Stomach (tissue), 9 donors: ENCODE results near the gene KCNN4. TPM values are rescaled to one million over a fixed set of nuclear protein-coding genes. Genes with fewer than 3 reads are reported as not detected.

Experiments
- DNase-seq, 2 donors: peaks; one replicate each; pipeline versions ENCODE4 v3.0.0 to v3.0.0-alpha.2; 2013 to 2019
- H3K27ac ChIP-seq, 5 donors: fragments of 200-600 bp in 4 of 5; sonication (generic) in 4 of 5; one replicate each; pipeline ENCODE4 v1.5.1; 2013 to 2019; ENCODE audit warnings: mild to moderate bottlenecking in 1 of 5, moderate library complexity in 1 of 5
- H3K27me3 ChIP-seq, 3 donors: fragments of 200-600 bp; sonication (generic); one replicate each; pipeline ENCODE4 v1.5.1; 2017 to 2019; ENCODE audit warnings: mixed run types in 1 of 3
- H3K36me3 ChIP-seq, 4 donors: fragments of 200-600 bp; sonication (generic); 1 replicate in 3 of 4; 2 replicates in 1 of 4; pipeline ENCODE4 v1.5.1; 2016 to 2019
- H3K4me1 ChIP-seq, 4 donors: fragments of 200-600 bp; sonication (generic); one replicate each; pipeline ENCODE4 v1.5.1; 2016 to 2019
- H3K4me3 ChIP-seq, 4 donors: fragments of 200-600 bp; sonication (generic) in 3 of 4; one replicate each; pipeline ENCODE4 v1.5.1; 2016 to 2019; ENCODE audit warnings: mild to moderate bottlenecking in 1 of 4
- H3K9me3 ChIP-seq, 4 donors: fragments of 200-600 bp; sonication (generic); one replicate each; pipeline ENCODE4 v1.5.1; 2016 to 2019
- CTCF ChIP-seq, 7 experiments: fragments of 450-650 bp in 4 of 7; fragments of 200-600 bp in 3 of 7; sonication (generic) in 3 of 7; IDR thresholded peaks; one replicate each; pipeline ENCODE4 v1.5.1; 2016 to 2019; ENCODE audit warnings: antibody characterized with exemption in 7 of 7, control low read depth in 2 of 7, mild to moderate bottlenecking in 1 of 7
- EP300 ChIP-seq: sonication (generic); formaldehyde crosslinking; IDR thresholded peaks from one replicate; pipeline ENCODE4 v1.6.1; 2017; ENCODE audit warnings: antibody characterized with exemption
- POLR2A ChIP-seq, 4 donors: fragments of 450-650 bp; IDR thresholded peaks; one replicate each; pipeline ENCODE4 v1.6.1; 2016; ENCODE audit warnings: antibody characterized with exemption in 4 of 4, control low read depth in 2 of 4, mild to moderate bottlenecking in 1 of 4, moderate library complexity in 1 of 4
- POLR2AphosphoS5 ChIP-seq, 3 donors: sonication (generic); formaldehyde crosslinking; IDR thresholded peaks; one replicate each; pipeline ENCODE4 v1.6.1; 2016; ENCODE audit warnings: antibody characterized with exemption in 3 of 3
- WGBS, 5 donors: extraction: QIAGEN DNeasy Blood & Tissue Kit in 3 of 5; methylation state at CpG; one replicate each; pipeline versions ENCODE4 v1.1.5 to v1.1.7; 2013 to 2018; 5-methylcytosine and 5-hydroxymethylcytosine counted together
- intact Hi-C: fragments of 100-400 bp; cut with DNase I; formaldehyde crosslinking; loops from one replicate; pipeline ENCODE4 v1.15.1; 2023; ENCODE audit warnings: low total_unique reads
- polyA plus RNA-seq, 3 donors: library from polyadenylated mRNA; stranded (reverse); fragments of 200-250 nt; gene quantifications; one replicate each; pipeline ENCODE4 v1.2.3, GENCODE V29; 2013
- total RNA-seq, 5 donors: library from RNA; depleted of rRNA; stranded (reverse); fragments of >200 nt; gene quantifications; one replicate each; pipeline versions ENCODE4 v1.1.0 to v1.2.3, GENCODE V29; 2014 to 2016
- donor health status: healthy with polysubstance abuse.
- donor health status: Bipolar disorder and iron deficiency.
- donor health status: healthy.

Gene KCNN4
- total and polyA plus RNA-seq, 8 donors, result 3.1 to 222 (median 17.4) TPM

GRCh38 chr19:43751466-43752220 lies 29.1 kb downstream of the KCNN4 start:
- TF ChIP-seq POLR2A (IDR thresholded peaks at IDR 0.05), result no peak
- no peak for TF ChIP-seq CTCF (IDR thresholded peaks at IDR 0.05)
- no peak for TF ChIP-seq EP300
- TF ChIP-seq POLR2AphosphoS5 (IDR thresholded peaks at IDR 0.05), result no peak
- H3K27me3 ChIP-seq, result no peaks in the 10 kb centered on the region
- 80 to 86% (median 82%) methylated on average over 4 of the region's 4 CpGs for WGBS, 5 donors
- H3K36me3 ChIP-seq, result peaks cover 39 to 54% (median 52%) of the 10 kb centered on the region in 4 donors
- H3K27ac ChIP-seq, result peak overlapping the region in 1 of 5 donors; percentile 99
- no peak overlapping the region for H3K4me3 ChIP-seq
- no peaks in the 10 kb centered on the region for H3K9me3 ChIP-seq
- no peak for DNase-seq
- intact Hi-C loops, result no loop called here
- peaks cover 26 to 46% (median 37%) of the 10 kb centered on the region in 4 donors for H3K4me1 ChIP-seq

GRCh38 chr19:43749898-43750297 lies 30.9 kb downstream of the KCNN4 start:
- no peak for DNase-seq
- intact Hi-C loops, result loop anchor here (5.0 kb wide), 1 partner anchor 32 kb away; the partner anchor contains the start of gene KCNN4
- 90 to 100% (median 95%) methylated on average over 1 of the region's 1 CpG for WGBS, 5 donors
- no peak for TF ChIP-seq POLR2AphosphoS5 (IDR thresholded peaks at IDR 0.05)
- no peak for TF ChIP-seq EP300
- TF ChIP-seq CTCF (IDR thresholded peaks at IDR 0.05), result no peak
- no peak for TF ChIP-seq POLR2A (IDR thresholded peaks at IDR 0.05)
- no peak overlapping the region for H3K27ac ChIP-seq
- no peaks in the 10 kb centered on the region for H3K27me3 ChIP-seq
- peaks cover 50 to 71% (median 67%) of the 10 kb centered on the region in 4 donors for H3K36me3 ChIP-seq
- peaks cover 17 to 43% (median 35%) of the 10 kb centered on the region in 4 donors for H3K4me1 ChIP-seq
- no peaks in the 10 kb centered on the region for H3K9me3 ChIP-seq
- no peak overlapping the region for H3K4me3 ChIP-seq

- Histone ChIP-seq H3K4me3 (no peak overlapping the region), H3K27ac (no peak overlapping the region), H3K36me3 (peaks cover 50 to 78% (median 74%) of the 10 kb centered on the region in 4 donors), H3K4me1 (peaks cover 17 to 48% (median 40%) of the 10 kb centered on the region in 4 donors), H3K27me3 (no peaks in the 10 kb centered on the region), H3K9me3 (no peaks in the 10 kb centered on the region)
- TF ChIP-seq POLR2AphosphoS5 (IDR thresholded peaks at IDR 0.05) (no peak), POLR2A (IDR thresholded peaks at IDR 0.05) (no peak), EP300 (no peak), CTCF (IDR thresholded peaks at IDR 0.05) (no peak)
- intact Hi-C loops, result loop anchor here (5.0 kb wide), 1 partner anchor 33 kb away; the partner anchor contains the start of gene KCNN4
- WGBS, 5 donors, result 75 to 89% (median 85%) methylated on average over 7 of the region's 7 CpGs
- DNase-seq, result no peak
Observed at GRCh38 chr19:43749152-43749551, 31.6 kb downstream of the KCNN4 start.

- H3K4me3 ChIP-seq, result no peak overlapping the region
- no peaks in the 10 kb centered on the region for H3K9me3 ChIP-seq
- no peaks in the 10 kb centered on the region for H3K27me3 ChIP-seq
- WGBS, 5 donors, result 81 to 85% (median 84%) methylated on average over 4 of the region's 4 CpGs
- intact Hi-C loops, result loop anchor here (5.0 kb wide), 1 partner anchor 34 kb away; the partner anchor contains the start of gene KCNN4
- TF ChIP-seq POLR2AphosphoS5 (IDR thresholded peaks at IDR 0.05) (no peak), CTCF (IDR thresholded peaks at IDR 0.05) (no peak), POLR2A (IDR thresholded peaks at IDR 0.05) (no peak), EP300 (no peak)
- H3K27ac ChIP-seq, result no peak overlapping the region
- no peak for DNase-seq
- H3K4me1 ChIP-seq, result peaks cover 14 to 44% (median 38%) of the 10 kb centered on the region in 4 donors
- peaks cover 55 to 83% (median 79%) of the 10 kb centered on the region in 4 donors for H3K36me3 ChIP-seq
Observed at GRCh38 chr19:43748685-43749084, 32.1 kb downstream of the KCNN4 start.
